Nephron (organoid): ENCODE data around the gene FSTL4.

Source experiments
- H3K27ac Mint-ChIP-seq, 3 experiments: 2 replicates each; pipeline ENCODE4 v1.8.0; 2020; ENCODE audit warnings: mixed read lengths in 3 of 3, mild to moderate bottlenecking in 2 of 3, moderate library complexity in 1 of 3
- H3K27me3 Mint-ChIP-seq: 2 replicates; pipeline ENCODE4 v1.8.0; 2021; ENCODE audit warnings: low read depth, mild to moderate bottlenecking, moderate library complexity, mixed read lengths
- H3K36me3 Mint-ChIP-seq: 2 replicates; pipeline ENCODE4 v1.8.0; 2020; ENCODE audit warnings: low read depth, mixed read lengths
- H3K4me1 Mint-ChIP-seq: 2 replicates; pipeline ENCODE4 v1.8.0; 2020; ENCODE audit warnings: mixed read lengths
- H3K4me3 Mint-ChIP-seq, 3 experiments: 2 replicates each; pipeline ENCODE4 v1.8.0; 2020; ENCODE audit warnings: mild to moderate bottlenecking in 3 of 3, mixed read lengths in 3 of 3, moderate library complexity in 2 of 3
- H3K9me3 Mint-ChIP-seq: 2 replicates; pipeline ENCODE4 v1.8.0; 2020; ENCODE audit warnings: mixed read lengths
- TF ChIP-seq, protein P1 (sequence below), 3 experiments: fragments of 200-600 bp; sonication (generic); IDR thresholded peaks; one replicate each; pipeline ENCODE4 v1.5.0; 2021; ENCODE audit warnings: antibody characterized with exemption in 3 of 3; ENCODE audit not compliant: unreplicated experiment in 3 of 3

The FSTL4 gene

DNA sequence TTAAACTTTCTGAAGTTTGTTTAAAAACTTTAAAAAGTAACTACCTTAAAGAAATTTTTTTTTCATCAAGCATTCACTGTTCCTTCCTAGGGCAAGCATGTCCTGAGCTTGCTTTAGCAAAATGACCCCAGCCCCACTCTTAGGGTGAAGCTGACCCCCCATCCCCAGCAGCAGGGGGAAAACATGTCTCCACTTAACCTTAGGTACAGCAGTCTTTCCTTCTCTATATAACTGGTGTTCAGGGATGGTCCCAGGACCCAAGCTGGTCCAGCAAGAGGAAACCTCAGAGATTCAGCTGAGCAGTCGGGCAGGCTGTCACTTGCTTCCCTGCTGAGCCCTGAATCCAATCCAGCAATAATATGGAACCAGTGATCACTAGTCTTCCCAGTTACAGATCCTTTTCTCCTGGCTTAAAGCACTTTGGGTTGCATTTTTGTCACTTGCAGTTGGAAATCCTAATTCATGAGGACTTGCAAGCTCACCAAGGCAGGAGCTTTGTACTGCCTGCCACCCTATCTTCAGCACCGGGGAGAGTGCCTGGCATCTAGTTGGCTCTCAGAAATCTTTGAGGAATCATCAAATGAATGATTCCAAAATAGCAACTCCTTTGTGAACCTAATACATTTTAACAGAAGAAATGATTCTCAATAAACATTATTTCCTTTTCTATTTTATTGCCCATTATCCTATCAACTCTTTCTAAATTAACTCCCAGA is 91.2 kb downstream of the FSTL4 start:
- no peaks in the 10 kb centered on the region for H3K36me3 Mint-ChIP-seq
- H3K4me3 Mint-ChIP-seq = no peak overlapping the region
- peaks cover 17% of the 10 kb centered on the region for H3K27me3 Mint-ChIP-seq
- TF ChIP-seq, protein P1, sequence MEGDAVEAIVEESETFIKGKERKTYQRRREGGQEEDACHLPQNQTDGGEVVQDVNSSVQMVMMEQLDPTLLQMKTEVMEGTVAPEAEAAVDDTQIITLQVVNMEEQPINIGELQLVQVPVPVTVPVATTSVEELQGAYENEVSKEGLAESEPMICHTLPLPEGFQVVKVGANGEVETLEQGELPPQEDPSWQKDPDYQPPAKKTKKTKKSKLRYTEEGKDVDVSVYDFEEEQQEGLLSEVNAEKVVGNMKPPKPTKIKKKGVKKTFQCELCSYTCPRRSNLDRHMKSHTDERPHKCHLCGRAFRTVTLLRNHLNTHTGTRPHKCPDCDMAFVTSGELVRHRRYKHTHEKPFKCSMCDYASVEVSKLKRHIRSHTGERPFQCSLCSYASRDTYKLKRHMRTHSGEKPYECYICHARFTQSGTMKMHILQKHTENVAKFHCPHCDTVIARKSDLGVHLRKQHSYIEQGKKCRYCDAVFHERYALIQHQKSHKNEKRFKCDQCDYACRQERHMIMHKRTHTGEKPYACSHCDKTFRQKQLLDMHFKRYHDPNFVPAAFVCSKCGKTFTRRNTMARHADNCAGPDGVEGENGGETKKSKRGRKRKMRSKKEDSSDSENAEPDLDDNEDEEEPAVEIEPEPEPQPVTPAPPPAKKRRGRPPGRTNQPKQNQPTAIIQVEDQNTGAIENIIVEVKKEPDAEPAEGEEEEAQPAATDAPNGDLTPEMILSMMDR (IDR thresholded peaks at IDR 0.05; ENCODE audit: unreplicated experiment in 3 of 3) = no peak
- H3K4me1 Mint-ChIP-seq = peaks cover 22% of the 10 kb centered on the region
- H3K27ac Mint-ChIP-seq = no peak overlapping the region
- no peaks in the 10 kb centered on the region for H3K9me3 Mint-ChIP-seq

DNA sequence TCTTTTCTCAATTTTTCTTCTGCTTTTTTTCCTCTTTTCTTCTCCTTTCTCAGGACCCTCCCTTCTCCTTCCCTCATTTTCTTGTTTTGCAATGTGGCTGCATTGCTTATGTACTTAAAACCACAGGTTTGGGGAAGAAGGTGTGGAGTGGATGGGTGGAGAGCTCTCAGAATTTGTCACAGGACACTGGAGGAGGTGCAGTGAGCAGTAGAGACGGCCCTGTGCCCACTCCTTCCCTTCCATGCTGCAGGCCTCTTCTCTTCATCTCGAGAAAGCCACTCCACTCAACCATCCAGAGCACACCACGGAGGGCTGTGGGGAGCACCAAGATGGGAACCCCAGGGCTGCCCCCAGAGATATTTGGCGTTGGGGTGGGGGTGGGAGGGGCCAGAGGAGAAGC is 92.3 kb downstream of the FSTL4 start:
- Mint-ChIP-seq H3K4me1 (peaks cover 12% of the 10 kb centered on the region), H3K27me3 (peaks cover 17% of the 10 kb centered on the region), H3K36me3 (no peaks in the 10 kb centered on the region), H3K4me3 (no peak overlapping the region), H3K27ac (no peak overlapping the region), H3K9me3 (no peaks in the 10 kb centered on the region)
- TF ChIP-seq, protein P1 (IDR thresholded peaks at IDR 0.05; ENCODE audit: unreplicated experiment in 3 of 3) = no peak

DNA sequence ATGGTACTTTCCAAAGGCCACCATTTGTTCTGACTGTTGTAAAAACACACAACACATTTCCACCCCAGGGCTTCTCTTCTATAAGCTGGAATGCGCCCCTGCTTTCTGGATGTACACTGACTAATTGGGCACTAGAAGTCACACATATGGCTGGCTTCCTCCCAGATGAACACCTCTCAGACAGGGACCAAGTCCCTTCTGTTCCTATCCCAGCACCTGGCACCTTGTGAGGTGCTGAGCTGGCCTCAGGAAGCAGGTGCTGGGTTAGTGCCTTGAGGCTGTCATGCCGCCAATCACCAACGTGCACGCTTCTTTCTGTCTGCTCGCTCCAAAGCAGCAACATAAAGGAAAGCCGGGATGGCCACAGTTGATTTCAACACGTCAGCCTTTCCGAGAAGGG is 93.2 kb downstream of the FSTL4 start:
- no peak overlapping the region for H3K4me3 Mint-ChIP-seq

DNA sequence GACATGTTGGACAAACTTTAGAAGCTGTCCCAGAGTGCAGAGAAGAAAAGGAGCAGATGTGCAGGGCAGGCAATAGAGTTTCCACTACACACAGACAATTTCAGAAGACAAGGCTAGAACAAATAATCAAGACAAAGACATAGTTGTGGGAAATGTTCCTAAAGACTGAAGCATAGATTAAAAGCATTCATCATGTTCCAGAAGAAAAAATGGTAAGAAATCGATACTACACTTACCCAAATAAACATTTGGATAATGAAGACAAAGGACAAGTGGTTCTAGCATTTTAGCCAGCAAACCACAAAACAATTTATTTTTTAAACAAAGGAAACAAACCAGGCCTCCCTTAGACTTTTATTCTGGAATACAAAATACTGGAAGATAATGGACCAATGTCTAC is 97.9 kb downstream of the FSTL4 start:
- TF ChIP-seq, protein P1 (IDR thresholded peaks at IDR 0.05; ENCODE audit: unreplicated experiment in 3 of 3) = no peak
- Mint-ChIP-seq H3K27ac (no peak overlapping the region), H3K4me1 (no peaks in the 10 kb centered on the region), H3K4me3 (no peak overlapping the region), H3K9me3 (no peaks in the 10 kb centered on the region), H3K27me3 (peaks cover 7% of the 10 kb centered on the region), H3K36me3 (no peaks in the 10 kb centered on the region)

More for the DNA sequence above, 93.2 kb downstream of the FSTL4 start:
- H3K27ac Mint-ChIP-seq = no peak overlapping the region
- H3K9me3 Mint-ChIP-seq = no peaks in the 10 kb centered on the region
- peaks cover 17% of the 10 kb centered on the region for H3K27me3 Mint-ChIP-seq
- H3K36me3 Mint-ChIP-seq = no peaks in the 10 kb centered on the region
- TF ChIP-seq, protein P1 (IDR thresholded peaks at IDR 0.05; ENCODE audit: unreplicated experiment in 3 of 3) = no peak
- H3K4me1 Mint-ChIP-seq = peaks cover 5% of the 10 kb centered on the region

DNA sequence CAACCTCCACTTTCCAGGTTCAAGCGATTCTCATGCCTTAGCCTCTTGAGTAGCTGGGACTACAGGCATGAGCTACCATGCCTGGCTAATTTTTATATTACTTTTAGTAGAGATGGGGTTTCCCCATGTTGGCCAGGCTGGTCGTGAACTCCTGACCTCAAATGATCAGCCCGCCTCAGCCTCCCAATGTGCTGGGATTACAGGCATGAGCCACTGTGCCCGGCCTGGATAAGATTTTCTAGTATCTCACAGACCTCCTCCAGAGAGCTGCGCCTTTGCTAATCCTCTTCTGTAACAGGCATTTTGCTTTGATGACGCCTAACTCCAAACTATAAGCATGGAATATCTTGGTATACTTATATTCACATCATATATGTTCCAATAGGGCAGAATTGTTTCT is 99.4 kb downstream of the FSTL4 start:
- Mint-ChIP-seq H3K4me3 (no peak overlapping the region), H3K27ac (no peak overlapping the region), H3K27me3 (peaks cover 11% of the 10 kb centered on the region), H3K36me3 (no peaks in the 10 kb centered on the region), H3K4me1 (no peaks in the 10 kb centered on the region), H3K9me3 (no peaks in the 10 kb centered on the region)
- TF ChIP-seq, protein P1 (IDR thresholded peaks at IDR 0.05; ENCODE audit: unreplicated experiment in 3 of 3) = no peak

DNA sequence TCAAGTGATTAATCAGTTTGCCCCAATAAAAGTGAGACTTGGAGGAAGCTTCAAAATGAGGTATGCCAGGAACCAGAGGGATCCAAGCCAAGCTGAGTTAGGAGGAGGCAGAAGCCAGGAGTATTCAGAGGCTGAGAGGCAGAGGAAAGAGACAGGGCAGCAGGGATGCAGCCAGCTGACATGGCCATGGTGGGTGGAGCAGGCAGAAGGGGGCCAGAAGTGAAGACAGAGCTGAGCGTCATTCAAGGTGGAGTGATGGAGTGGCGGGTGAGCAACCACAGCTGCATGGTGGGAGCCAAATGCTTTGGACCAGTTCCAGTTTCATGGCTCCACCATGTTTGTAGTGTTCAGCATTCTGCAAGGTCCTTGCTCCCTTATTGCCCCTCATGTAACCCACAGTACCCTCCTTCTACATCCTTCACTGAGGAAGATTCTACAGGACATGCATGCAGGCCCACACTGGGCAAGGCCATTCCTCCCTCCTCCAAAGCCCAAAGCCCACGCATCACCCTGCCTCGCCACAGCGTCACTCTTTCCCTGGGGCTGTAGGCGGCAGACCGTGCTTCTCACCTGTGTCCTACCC is 100.6 kb downstream of the FSTL4 start:
- no peaks in the 10 kb centered on the region for H3K36me3 Mint-ChIP-seq
- peaks cover 9% of the 10 kb centered on the region for H3K27me3 Mint-ChIP-seq
- H3K4me3 Mint-ChIP-seq = no peak overlapping the region
- no peak overlapping the region for H3K27ac Mint-ChIP-seq
- H3K9me3 Mint-ChIP-seq = no peaks in the 10 kb centered on the region
- no peaks in the 10 kb centered on the region for H3K4me1 Mint-ChIP-seq
- TF ChIP-seq, protein P1 (IDR thresholded peaks at IDR 0.05; ENCODE audit: unreplicated experiment in 3 of 3) = no peak
